Stimulated activated CD8-positive, alpha-beta memory T cell treated with anti-CD3 and anti-CD28 coated beads, Interleukin-4, amount 100 ng/mL, for 24 hours (primary cell): ENCODE data around the gene TEF.
A peak's percentile ranks its signal among the peaks of the same experiment; 100 is the strongest.
"Not testable (repeated sequence)": the region's sequence is repeated elsewhere in the genome, so short reads cannot be mapped to it uniquely, and the experiment has no call there.

ENCODE experiments used
- DNase-seq: peaks from one replicate; pipeline ENCODE4 v3.0.0-alpha.2; 2020; ENCODE audit warnings: low read depth

The TEF gene

DNA sequence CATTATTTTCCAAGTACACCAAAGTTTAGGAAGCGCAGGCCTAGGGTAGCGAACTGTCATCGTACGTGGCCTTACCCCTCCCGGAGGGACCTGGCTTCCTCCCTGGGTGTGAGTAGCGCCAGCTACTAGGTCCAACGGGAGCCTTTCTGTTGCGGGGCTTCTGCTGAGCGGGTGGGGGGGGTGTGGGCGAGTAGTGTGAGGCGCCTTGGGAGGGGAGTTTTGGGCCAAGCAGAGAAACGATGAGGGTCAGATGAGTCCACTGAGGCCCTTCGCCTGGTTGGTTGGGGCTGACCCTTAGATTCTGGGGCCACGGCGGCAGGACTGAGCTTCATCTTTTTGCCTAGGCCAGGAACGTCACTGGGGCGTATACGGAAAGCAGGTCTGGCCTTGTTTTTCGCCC lies 868 bp downstream of the TEF start:
- no peak for DNase-seq

- DNase-seq: no peak
Measured at GRCh38 chr22:41383085-41383484, 1.3 kb downstream of the TEF start.

DNA sequence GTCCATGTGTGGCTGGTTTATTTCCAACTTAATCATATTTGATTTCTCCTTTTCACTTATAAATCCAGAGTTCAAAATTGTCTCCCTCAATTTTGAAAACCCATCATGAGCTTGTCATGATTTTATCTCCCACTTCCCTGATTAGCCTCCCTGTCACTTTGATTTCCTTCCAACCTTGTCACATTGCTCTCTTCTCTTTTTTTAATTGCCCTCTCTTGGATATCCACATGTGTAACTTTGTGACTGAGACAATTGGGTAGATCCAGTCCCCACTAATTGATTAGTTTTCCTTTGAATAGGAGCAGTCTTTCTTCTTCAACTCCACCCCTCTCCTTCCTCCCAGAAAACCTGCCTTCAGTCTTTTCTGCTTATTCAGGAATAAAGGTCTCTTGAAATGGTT lies 2.4 kb downstream of the TEF start:
- DNase-seq: no peak

- no peak for DNase-seq
Measured at GRCh38 chr22:41387341-41387740, 5.6 kb downstream of the TEF start.

DNA sequence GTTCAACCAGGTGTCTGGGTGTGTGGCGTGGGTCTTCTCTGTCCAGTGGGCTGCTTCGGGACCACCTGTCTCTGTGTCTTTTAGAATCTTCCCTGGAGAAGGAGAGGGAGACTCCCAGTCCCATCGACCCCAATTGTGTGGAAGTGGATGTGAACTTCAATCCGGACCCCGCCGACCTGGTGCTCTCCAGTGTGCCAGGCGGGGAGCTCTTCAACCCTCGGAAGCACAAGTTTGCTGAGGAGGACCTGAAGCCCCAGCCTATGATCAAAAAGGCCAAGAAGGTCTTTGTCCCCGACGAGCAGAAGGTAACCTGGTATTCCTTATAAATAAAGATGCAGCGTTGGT lies 12.2 kb downstream of the TEF start:
- no peak for DNase-seq

- no peak for DNase-seq
Measured at GRCh38 chr22:41395531-41396240, 13.9 kb downstream of the TEF start.

DNA sequence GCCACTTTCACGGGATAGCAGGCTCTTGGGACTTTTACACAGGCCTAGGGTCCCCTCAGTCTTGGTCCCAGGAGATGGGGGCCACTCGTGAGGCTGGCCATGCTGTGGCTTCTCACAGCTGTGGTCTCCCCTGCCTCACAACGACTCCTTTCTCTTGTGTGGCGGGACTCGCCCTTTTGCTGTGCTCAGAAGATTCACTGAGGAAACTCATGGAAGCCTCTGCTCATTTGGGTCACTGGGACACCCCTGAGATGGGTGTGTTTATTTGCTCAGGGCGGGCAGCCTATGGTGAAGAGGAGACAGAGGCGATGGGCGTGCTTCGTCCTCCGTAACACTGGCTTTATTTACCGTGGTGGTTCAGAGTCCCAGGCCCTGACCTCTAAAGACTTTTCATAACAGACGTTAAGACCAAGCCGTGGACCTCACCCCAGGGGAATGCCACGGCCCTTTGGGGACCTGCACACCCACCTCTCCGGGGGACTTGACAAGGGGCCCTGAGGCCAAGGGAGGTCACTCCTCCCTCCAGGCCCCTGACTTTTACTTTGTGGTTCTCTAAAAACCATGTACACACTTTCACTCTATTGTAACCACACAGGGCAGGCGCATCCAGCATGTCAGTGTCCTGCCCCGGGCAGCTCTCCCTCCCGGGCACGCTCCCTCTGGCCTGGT lies 15.5 kb downstream of the TEF start:
- DNase-seq: no peak

GRCh38 chr22:41398921-41399320 lies 17.2 kb downstream of the TEF start:
- no peak for DNase-seq

DNA sequence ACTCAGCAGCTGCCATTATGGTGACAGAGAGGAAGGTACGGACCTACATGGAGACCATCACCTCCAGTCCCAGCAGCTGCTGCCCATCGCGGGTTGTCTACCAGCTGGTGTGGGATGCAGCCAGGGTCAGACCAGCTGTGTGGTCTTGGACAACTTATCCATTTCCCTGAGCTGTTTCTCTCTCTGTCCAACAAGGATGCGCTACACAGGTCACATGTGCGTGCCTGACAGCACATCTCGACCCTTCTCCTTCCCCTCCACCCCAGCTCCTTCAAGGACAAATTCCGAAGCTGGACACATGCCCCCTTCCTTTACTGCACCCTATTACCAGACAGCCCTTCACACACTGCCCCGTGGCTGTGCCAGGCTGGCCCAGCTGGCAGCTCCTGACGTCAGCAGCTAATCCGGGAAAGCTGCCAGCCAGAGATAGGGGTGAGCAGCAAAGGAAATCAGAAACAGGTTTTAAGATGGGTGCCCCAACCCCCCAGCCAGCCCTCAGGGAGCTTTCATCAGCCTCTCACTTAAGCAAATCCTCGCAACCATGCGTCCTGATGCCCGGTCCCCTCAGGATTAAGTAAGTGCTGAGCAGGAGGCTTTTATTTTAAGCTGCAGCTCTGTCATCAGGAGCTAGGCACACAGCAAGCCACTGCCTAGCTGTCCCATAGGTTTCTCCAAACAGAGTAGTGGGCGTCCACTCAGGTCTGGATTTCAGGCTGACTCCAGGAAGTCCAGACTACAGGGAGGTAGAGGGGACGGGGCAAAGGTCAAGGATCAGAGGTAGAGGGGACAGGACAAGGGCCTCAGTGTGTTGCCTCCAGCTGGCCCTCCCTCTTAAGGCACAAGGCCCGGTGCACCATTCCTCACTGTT lies 20.3 kb downstream of the TEF start:
- no peak for DNase-seq

DNA sequence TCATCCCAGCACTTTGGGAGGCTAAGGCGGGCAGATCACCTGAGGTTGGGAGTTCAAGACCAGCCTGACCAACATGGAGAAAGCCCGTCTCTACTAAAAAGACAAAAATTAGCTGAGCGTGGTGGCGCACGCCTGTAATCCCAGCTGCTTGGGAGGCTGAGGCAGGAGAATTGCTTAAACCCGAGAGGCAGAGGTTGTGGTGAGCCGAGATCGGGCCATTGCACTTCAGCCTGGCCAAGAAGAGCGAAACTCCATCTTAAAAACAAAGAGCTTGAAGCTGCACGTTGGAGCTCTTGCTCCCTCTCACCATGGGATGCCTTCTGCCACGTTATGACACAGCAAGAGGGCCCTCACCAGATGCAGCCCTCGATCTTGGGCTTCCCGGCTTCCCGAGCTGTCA lies 21.1 kb downstream of the TEF start:
- not testable (repeated sequence) for DNase-seq

GRCh38 chr22:41403532-41404318 lies 22.0 kb downstream of the TEF start:
- DNase-seq: peak; percentile 70

DNA sequence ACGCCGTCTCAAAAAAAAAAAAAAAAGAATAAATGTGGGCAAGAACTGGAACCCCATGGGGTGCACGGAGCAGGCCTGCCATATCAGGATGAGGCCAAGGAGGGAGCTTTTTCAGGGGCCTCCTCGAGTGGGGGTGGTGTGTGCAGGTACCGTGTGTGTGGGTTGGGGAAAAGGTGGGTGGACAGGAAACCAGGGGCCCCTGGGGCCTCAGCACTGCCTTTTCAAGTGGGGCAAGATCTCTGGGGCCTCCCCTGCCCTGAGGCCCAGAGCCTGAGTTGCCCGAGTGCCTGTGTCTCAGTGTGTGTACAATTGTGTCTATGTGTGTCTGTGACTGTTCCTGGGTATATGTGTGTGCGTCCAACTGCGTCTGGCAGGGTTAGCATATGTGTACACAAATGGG lies 23.8 kb downstream of the TEF start:
- peak; percentile 24 for DNase-seq

GRCh38 chr22:41406410-41406809 lies 24.7 kb downstream of the TEF start:
- DNase-seq: no peak

GRCh38 chr22:41407433-41407832 lies 25.7 kb downstream of the TEF start:
- no peak for DNase-seq

- DNase-seq: no peak
Measured at GRCh38 chr22:41408665-41409064, 26.9 kb downstream of the TEF start.

GRCh38 chr22:41410311-41410751 lies 28.6 kb downstream of the TEF start:
- no peak for DNase-seq

GRCh38 chr22:41411021-41411851 lies 29.5 kb downstream of the TEF start:
- DNase-seq: no peak

DNA sequence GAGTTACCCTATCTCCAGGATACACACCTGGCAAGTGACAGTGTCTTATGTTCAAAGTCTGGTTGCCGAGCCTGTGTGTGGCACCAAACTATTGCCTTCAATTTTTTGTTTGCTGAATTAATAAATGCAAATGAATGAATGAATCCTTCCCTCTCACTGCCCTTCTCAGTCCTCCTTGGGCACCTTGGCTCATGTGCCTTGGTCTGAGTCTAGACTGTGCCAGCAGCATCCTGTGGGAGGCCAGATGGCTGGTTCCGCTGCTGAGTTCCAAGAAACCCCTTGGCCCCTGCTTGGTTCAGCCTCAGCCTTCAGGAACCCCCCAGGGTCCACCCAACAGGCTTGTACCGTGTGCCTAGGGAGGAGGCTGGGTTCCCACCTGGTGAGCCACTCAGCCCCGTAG lies 33.8 kb downstream of the TEF start:
- DNase-seq: no peak

GRCh38 chr22:41417622-41418390 lies 36.1 kb downstream of the TEF start:
- no peak for DNase-seq

DNA sequence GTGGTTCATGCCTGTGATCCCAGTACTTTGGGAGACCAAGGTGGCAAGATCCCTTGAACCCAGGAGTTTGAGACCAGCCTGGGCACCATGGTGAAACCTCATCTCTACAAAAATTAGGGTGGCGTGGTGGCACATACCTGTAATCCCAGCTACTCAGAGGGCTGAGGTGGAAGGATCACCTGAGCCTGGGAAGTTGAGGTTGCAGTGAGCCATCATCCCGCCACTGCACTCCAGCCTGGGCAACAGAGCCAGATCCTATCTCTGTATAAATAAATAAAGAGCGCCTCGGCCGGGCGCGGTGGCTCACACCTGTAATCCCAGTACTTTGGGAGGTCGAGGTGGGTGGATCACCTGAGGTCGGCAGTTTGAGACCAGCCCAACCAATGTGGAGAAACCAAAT lies 37.0 kb downstream of the TEF start:
- no peak for DNase-seq
